A549 (cell line): ENCODE data around the gene PRSS3. TPM values are rescaled to one million over a fixed set of nuclear protein-coding genes. Genes with fewer than 3 reads are reported as not detected.

ENCODE experiments used
- ATAC-seq, 2 experiments: fragments of 200-7000 bp in 1 of 2; fragments of >200 bp in 1 of 2; cut with Nextera tagmentation in 1 of 2; cut with Tn5 transposase in 1 of 2; 3 replicates each; pipeline versions ENCODE4 v1.8.0 to v1.9.1; 2018 to 2020; ENCODE audit warnings: mild to moderate bottlenecking in 1 of 2, moderate library complexity in 1 of 2
- CTCF ChIA-PET: fragments of 300-600 bp; sonication (Branson Sonifier 250); formaldehyde crosslinking; extraction: SDS; loops from one replicate; lab custom pipeline; 2021; ENCODE audit warnings: antibody characterized with exemption, inconsistent platforms; lab: Yijun Ruan, JAX
- POLR2A ChIA-PET: fragments of 350-600 bp; formaldehyde crosslinking; extraction: SDS; loops from one replicate; lab custom pipeline; 2021; ENCODE audit warnings: antibody characterized with exemption, inconsistent platforms; lab: Yijun Ruan, JAX
- DNase-seq, 2 experiments: peaks; one replicate each; pipeline versions ENCODE4 v3.0.0 to v3.0.0-alpha.2; 2011 to 2016; ENCODE audit warnings: low read depth in 1 of 2, low spot score in 1 of 2
- FAIRE-seq: peaks from 2 replicates; lab custom pipeline; 2011; peaks lifted over from hg19 to GRCh38; lab: Jason Lieb, UNC
- H3K27ac ChIP-seq, 2 experiments: fragments of >200 bp; sonication (Bioruptor Twin); formaldehyde crosslinking; 3 replicates each; pipeline ENCODE4 v1.5.1; 2016 to 2017
- H3K4me1 ChIP-seq: fragments of >200 bp; sonication (Bioruptor Twin); formaldehyde crosslinking; 3 replicates; pipeline ENCODE4 v1.6.1; 2016
- H3K4me2 ChIP-seq: fragments of >200 bp; sonication (Bioruptor Twin); formaldehyde crosslinking; 3 replicates; pipeline ENCODE4 v1.6.1; 2016
- H3K4me3 ChIP-seq: fragments of >200 bp; sonication (Bioruptor Twin); formaldehyde crosslinking; 3 replicates; pipeline ENCODE4 v1.5.1; 2016
- H3K9me3 ChIP-seq: fragments of >200 bp; sonication (Bioruptor Twin); formaldehyde crosslinking; 3 replicates; pipeline ENCODE4 v1.6.1; 2016
- CBX8 ChIP-seq: fragments of 200-600 bp; sonication (generic); IDR thresholded peaks from 2 replicates; pipeline ENCODE4 v1.6.1; 2016
- CEBPB ChIP-seq, 2 experiments: fragments of >200 bp in 1 of 2; sonication (Bioruptor Twin) in 1 of 2; formaldehyde crosslinking in 1 of 2; IDR thresholded peaks; 2 replicates each; pipeline ENCODE4 v1.6.1; 2012 to 2016
- EHMT2 ChIP-seq: fragments of 200-600 bp; sonication (generic); IDR thresholded peaks from 2 replicates; pipeline ENCODE4 v1.6.1; 2016; ENCODE audit warnings: antibody characterized with exemption, low read depth, mild to moderate bottlenecking, moderate library complexity
- ESRRA ChIP-seq: fragments of 150-350 bp; IDR thresholded peaks from 2 replicates; pipeline ENCODE4 v1.6.1; 2014; ENCODE audit warnings: mild to moderate bottlenecking, low read length, borderline replicate concordance
- FOSB ChIP-seq: fragments of 250-450 bp; sonication (Bioruptor Pico); IDR thresholded peaks from 2 replicates; pipeline ENCODE4 v1.5.0; 2020; ENCODE audit warnings: mild to moderate bottlenecking, moderate library complexity
- FOSL2 ChIP-seq, 2 experiments: fragments of 450-650 bp in 1 of 2; fragments of >200 bp in 1 of 2; sonication (Bioruptor Twin) in 1 of 2; formaldehyde crosslinking; IDR thresholded peaks; 2 replicates each; pipeline versions ENCODE4 v1.5.0 to v1.6.1; 2016 to 2020; ENCODE audit warnings: mild to moderate bottlenecking in 1 of 2, moderate library complexity in 1 of 2
- HOXA7 ChIP-seq: fragments of 250-450 bp; sonication (Bioruptor Pico); IDR thresholded peaks from 2 replicates; pipeline ENCODE4 v1.5.0; 2020; ENCODE audit warnings: mild to moderate bottlenecking, moderate library complexity
- HOXB5 ChIP-seq: fragments of 250-450 bp; sonication (Bioruptor Pico); IDR thresholded peaks from 2 replicates; pipeline ENCODE4 v1.5.0; 2020; ENCODE audit warnings: mild to moderate bottlenecking, moderate library complexity
- JUN ChIP-seq, 2 experiments: fragments of >200 bp; sonication (Bioruptor Twin); formaldehyde crosslinking; IDR thresholded peaks; 2 replicates in 1 of 2; 3 replicates in 1 of 2; pipeline ENCODE4 v1.6.1; 2016 to 2017
- KDM1A ChIP-seq: fragments of 200-600 bp; sonication (generic); IDR thresholded peaks from 2 replicates; pipeline ENCODE4 v1.6.1; 2016; ENCODE audit warnings: low read depth, mild to moderate bottlenecking
- KDM5A ChIP-seq: fragments of 200-600 bp; sonication (generic); IDR thresholded peaks from 2 replicates; pipeline ENCODE4 v1.6.1; 2016; ENCODE audit warnings: antibody characterized with exemption, mild to moderate bottlenecking
- MYC ChIP-seq: IDR thresholded peaks from 2 replicates; pipeline ENCODE4 v1.6.1; 2012; ENCODE audit warnings: mild to moderate bottlenecking, inconsistent platforms, low read length, improper control_type of control experiment, borderline replicate concordance
- NR3C1 ChIP-seq: fragments of >200 bp; sonication (Bioruptor Twin); formaldehyde crosslinking; IDR thresholded peaks from 3 replicates; pipeline ENCODE4 v1.6.1; 2017
- PHF8 ChIP-seq: fragments of 200-600 bp; sonication (generic); IDR thresholded peaks from 2 replicates; pipeline ENCODE4 v1.6.1; 2016; ENCODE audit warnings: low read depth, mild to moderate bottlenecking, antibody characterized with exemption, moderate library complexity, borderline replicate concordance
- POLR2AphosphoS2 ChIP-seq: conservative IDR thresholded peaks from 2 replicates; pipeline ENCODE4 v1.6.1; 2012; ENCODE audit warnings: low read length, improper control_type of control experiment, inconsistent platforms
- RARB ChIP-seq: fragments of 250-450 bp; sonication (Bioruptor Pico); IDR thresholded peaks from 2 replicates; pipeline ENCODE4 v1.8.0; 2021; ENCODE audit warnings: mild to moderate bottlenecking, moderate library complexity
- RCOR1 ChIP-seq: fragments of 150-350 bp; IDR thresholded peaks from 2 replicates; pipeline ENCODE4 v1.6.1; 2014; ENCODE audit warnings: antibody characterized with exemption, low read length, low read depth
- RFX5 ChIP-seq: fragments of 450-650 bp; IDR thresholded peaks from 2 replicates; pipeline ENCODE4 v1.7.1; 2014; ENCODE audit warnings: antibody characterized with exemption, mild to moderate bottlenecking, moderate library complexity
- SREBF2 ChIP-seq: fragments of 450-650 bp; IDR thresholded peaks from 2 replicates; pipeline ENCODE4 v1.6.1; 2014; ENCODE audit warnings: mild to moderate bottlenecking, moderate library complexity
- TFCP2L1 ChIP-seq: fragments of 250-450 bp; sonication (Bioruptor Pico); IDR thresholded peaks from 2 replicates; pipeline ENCODE4 v1.5.0; 2021; ENCODE audit warnings: mild to moderate bottlenecking
- ZFP36 ChIP-seq: fragments of 450-650 bp; IDR thresholded peaks from 2 replicates; pipeline ENCODE4 v1.6.1; 2014; ENCODE audit warnings: borderline replicate concordance; ENCODE audit not compliant: partially characterized antibody
- ZNF302 ChIP-seq: fragments of 250-450 bp; sonication (Bioruptor Pico); IDR thresholded peaks from 2 replicates; pipeline ENCODE4 v1.9.0; 2021; ENCODE audit warnings: inconsistent platforms, mild to moderate bottlenecking, moderate library complexity
- WGBS: methylation state at CpG from one replicate; pipeline ENCODE4 v1.1.6; 2017; ENCODE audit errors: missing lambda C conversion rate; 5-methylcytosine and 5-hydroxymethylcytosine counted together
- polyA plus RNA-seq, 4 experiments: library from polyadenylated mRNA; depleted of rRNA in 3 of 4; stranded (reverse); fragments of >200 nt; fragmentation: RNase III in 1 of 4; extraction: RNeasy Plus Mini Kit Qiagen cat#74134 plus additional on column Dnase treatment in 1 of 4; gene quantifications; 2 replicates in 3 of 4; 3 replicates in 1 of 4; pipeline ENCODE4 v1.2.3, GENCODE V29; 2011 to 2017
- TF ChIP-seq, protein P1 (sequence below): fragments of 200-600 bp; sonication (generic); IDR thresholded peaks from 2 replicates; pipeline ENCODE4 v1.6.1; 2016; ENCODE audit warnings: antibody characterized with exemption, mild to moderate bottlenecking, moderate library complexity
- TF ChIP-seq, protein P2 (sequence below): fragments of 150-350 bp; IDR thresholded peaks from 2 replicates; pipeline ENCODE4 v1.6.1; 2014; ENCODE audit warnings: low read depth, mild to moderate bottlenecking, low read length
- TF ChIP-seq, protein P3 (sequence below): fragments of 450-650 bp; IDR thresholded peaks from 2 replicates; pipeline ENCODE4 v1.6.1; 2014; ENCODE audit warnings: antibody characterized with exemption
- TF ChIP-seq, protein P4 (sequence below): fragments of >200 bp; sonication (Bioruptor Twin); formaldehyde crosslinking; IDR thresholded peaks from 3 replicates; pipeline ENCODE4 v1.5.1; 2016
- TF ChIP-seq, protein P5 (sequence below): fragments of 250-450 bp; sonication (Bioruptor Pico); IDR thresholded peaks from 2 replicates; pipeline ENCODE4 v1.5.0; 2021; ENCODE audit warnings: mild to moderate bottlenecking, moderate library complexity, borderline replicate concordance
- TF ChIP-seq, protein P6 (sequence below): IDR thresholded peaks from 2 replicates; pipeline ENCODE4 v1.6.1; 2012

The PRSS3 gene
- polyA plus RNA-seq, 2 of the 4 experiments (the other 2 are of a cell fraction) = 2.0 to 4.0 TPM

DNA sequence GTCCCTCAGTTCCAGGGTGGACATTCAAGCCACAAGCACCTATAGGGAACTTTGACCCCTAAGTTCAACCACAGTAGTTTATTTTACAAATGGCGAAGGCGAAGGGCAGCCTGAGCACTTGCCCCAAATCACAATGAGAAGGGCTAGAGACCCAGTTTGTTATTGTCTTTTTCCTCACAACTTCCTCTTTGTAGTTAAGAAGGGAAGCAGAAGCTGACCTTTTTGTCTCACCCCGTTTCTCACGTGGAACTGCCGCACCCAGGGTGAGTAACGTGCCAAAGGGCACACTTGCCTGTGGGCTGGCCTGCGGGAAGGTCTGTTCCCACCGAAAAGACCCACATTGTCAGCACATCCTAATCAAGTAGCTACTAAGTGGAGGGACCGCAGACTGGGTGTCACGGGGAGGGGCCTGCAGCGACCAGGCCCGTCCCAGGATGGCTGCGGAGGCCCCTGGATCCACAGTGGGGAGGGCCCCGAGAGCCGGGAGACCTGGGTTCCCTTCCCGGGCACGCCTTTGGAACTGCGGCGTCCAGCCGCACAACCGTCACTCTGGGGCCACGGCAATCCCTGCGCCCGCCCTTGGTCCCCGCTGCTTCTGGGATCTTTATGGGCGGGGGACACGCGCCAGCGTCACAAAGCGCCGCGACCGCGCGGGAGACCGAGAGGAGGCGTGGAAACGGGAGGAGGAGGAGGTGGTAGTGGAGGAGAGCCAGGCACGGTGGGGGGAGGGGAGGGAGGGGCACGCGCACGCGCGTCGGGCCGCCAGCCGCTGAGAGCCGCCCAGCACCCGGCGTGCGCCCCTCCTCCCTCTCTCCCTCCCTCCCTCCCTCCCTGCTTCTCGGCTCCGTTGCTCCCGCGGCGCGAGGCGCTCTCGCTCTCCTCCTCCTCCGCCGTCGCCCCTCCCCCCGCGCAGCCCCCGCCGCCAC, 21.2 kb downstream of the PRSS3 start, which contains the start of gene UBE2R2:
TSS of gene UBE2R2 (plus strand) at position 834 of the 926 bp plus-strand sequence. CDS start 598 bp downstream, outside the sequence.
- DNase-seq = peak; percentile 95
- Histone ChIP-seq H3K9me3 (no peaks in the 10 kb centered on the region), H3K4me3 (peak within 1 kb of the TSS; percentile 81), H3K4me2 (peak within 1 kb of the TSS; percentile 98), H3K4me1 (peaks cover 55% of the 10 kb centered on the region), H3K27ac (peak within 1 kb of the TSS; percentile 99)
- ATAC-seq = peak; percentile 72 to 83
- WGBS = 11% methylated on average over 13 of the region's 66 CpGs
- no peak for FAIRE-seq
- CTCF ChIA-PET = interaction anchor here (1.1 to 4.4 kb wide), 4 partner anchors 33 to 257 kb away, joined by 3 to 90 read pairs (median 4); no protein-coding TSS in a partner anchor
- POLR2A ChIA-PET = interaction anchor here (0.5 to 1.0 kb wide), 3 partner anchors 26 to 344 kb away, joined by 3 read pairs; no protein-coding TSS in a partner anchor
- TF ChIP-seq PHF8 (no peak; the same call in 1 of the 2 replicates), CEBPB (IDR thresholded peaks at IDR 0.05) (no peak), ZNF302 (CRISPR knock-in tag) (no peak), JUN (IDR thresholded peaks at IDR 0.05) (peak; percentile 84 to 96), NR3C1 (no peak), RCOR1 (no peak), KDM1A (no peak), SREBF2 (no peak), FOSB (CRISPR knock-in tag) (peak; percentile 77), TFCP2L1 (CRISPR knock-in tag) (peak; percentile 85), RARB (peak; percentile 61; the same call in 1 of the 2 replicates), HOXA7 (CRISPR knock-in tag) (0 out of 2 replicates have a peak, but pooled peaks have one; percentile 8), CBX8 (no peak), FOSL2 (IDR thresholded peaks at IDR 0.05) (no peak), FOSL2 (CRISPR knock-in tag; IDR thresholded peaks at IDR 0.05) (peak; percentile 59), ESRRA (no peak), MYC (peak; percentile 84), HOXB5 (CRISPR knock-in tag) (no peak), KDM5A (no peak), POLR2AphosphoS2 (0 out of 2 replicates have a peak, but pooled peaks have one; percentile 61), ZFP36 (no peak), RFX5 (no peak), EHMT2 (no peak)
- TF ChIP-seq, protein P1, sequence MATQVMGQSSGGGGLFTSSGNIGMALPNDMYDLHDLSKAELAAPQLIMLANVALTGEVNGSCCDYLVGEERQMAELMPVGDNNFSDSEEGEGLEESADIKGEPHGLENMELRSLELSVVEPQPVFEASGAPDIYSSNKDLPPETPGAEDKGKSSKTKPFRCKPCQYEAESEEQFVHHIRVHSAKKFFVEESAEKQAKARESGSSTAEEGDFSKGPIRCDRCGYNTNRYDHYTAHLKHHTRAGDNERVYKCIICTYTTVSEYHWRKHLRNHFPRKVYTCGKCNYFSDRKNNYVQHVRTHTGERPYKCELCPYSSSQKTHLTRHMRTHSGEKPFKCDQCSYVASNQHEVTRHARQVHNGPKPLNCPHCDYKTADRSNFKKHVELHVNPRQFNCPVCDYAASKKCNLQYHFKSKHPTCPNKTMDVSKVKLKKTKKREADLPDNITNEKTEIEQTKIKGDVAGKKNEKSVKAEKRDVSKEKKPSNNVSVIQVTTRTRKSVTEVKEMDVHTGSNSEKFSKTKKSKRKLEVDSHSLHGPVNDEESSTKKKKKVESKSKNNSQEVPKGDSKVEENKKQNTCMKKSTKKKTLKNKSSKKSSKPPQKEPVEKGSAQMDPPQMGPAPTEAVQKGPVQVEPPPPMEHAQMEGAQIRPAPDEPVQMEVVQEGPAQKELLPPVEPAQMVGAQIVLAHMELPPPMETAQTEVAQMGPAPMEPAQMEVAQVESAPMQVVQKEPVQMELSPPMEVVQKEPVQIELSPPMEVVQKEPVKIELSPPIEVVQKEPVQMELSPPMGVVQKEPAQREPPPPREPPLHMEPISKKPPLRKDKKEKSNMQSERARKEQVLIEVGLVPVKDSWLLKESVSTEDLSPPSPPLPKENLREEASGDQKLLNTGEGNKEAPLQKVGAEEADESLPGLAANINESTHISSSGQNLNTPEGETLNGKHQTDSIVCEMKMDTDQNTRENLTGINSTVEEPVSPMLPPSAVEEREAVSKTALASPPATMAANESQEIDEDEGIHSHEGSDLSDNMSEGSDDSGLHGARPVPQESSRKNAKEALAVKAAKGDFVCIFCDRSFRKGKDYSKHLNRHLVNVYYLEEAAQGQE = no peak
- TF ChIP-seq, protein P2, sequence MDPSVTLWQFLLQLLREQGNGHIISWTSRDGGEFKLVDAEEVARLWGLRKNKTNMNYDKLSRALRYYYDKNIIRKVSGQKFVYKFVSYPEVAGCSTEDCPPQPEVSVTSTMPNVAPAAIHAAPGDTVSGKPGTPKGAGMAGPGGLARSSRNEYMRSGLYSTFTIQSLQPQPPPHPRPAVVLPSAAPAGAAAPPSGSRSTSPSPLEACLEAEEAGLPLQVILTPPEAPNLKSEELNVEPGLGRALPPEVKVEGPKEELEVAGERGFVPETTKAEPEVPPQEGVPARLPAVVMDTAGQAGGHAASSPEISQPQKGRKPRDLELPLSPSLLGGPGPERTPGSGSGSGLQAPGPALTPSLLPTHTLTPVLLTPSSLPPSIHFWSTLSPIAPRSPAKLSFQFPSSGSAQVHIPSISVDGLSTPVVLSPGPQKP = no peak
- TF ChIP-seq, protein P3, sequence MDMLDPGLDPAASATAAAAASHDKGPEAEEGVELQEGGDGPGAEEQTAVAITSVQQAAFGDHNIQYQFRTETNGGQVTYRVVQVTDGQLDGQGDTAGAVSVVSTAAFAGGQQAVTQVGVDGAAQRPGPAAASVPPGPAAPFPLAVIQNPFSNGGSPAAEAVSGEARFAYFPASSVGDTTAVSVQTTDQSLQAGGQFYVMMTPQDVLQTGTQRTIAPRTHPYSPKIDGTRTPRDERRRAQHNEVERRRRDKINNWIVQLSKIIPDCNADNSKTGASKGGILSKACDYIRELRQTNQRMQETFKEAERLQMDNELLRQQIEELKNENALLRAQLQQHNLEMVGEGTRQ = no peak; the same call in 1 of the 2 replicates
- TF ChIP-seq, protein P4, sequence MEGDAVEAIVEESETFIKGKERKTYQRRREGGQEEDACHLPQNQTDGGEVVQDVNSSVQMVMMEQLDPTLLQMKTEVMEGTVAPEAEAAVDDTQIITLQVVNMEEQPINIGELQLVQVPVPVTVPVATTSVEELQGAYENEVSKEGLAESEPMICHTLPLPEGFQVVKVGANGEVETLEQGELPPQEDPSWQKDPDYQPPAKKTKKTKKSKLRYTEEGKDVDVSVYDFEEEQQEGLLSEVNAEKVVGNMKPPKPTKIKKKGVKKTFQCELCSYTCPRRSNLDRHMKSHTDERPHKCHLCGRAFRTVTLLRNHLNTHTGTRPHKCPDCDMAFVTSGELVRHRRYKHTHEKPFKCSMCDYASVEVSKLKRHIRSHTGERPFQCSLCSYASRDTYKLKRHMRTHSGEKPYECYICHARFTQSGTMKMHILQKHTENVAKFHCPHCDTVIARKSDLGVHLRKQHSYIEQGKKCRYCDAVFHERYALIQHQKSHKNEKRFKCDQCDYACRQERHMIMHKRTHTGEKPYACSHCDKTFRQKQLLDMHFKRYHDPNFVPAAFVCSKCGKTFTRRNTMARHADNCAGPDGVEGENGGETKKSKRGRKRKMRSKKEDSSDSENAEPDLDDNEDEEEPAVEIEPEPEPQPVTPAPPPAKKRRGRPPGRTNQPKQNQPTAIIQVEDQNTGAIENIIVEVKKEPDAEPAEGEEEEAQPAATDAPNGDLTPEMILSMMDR = no peak
- TF ChIP-seq, protein P5, sequence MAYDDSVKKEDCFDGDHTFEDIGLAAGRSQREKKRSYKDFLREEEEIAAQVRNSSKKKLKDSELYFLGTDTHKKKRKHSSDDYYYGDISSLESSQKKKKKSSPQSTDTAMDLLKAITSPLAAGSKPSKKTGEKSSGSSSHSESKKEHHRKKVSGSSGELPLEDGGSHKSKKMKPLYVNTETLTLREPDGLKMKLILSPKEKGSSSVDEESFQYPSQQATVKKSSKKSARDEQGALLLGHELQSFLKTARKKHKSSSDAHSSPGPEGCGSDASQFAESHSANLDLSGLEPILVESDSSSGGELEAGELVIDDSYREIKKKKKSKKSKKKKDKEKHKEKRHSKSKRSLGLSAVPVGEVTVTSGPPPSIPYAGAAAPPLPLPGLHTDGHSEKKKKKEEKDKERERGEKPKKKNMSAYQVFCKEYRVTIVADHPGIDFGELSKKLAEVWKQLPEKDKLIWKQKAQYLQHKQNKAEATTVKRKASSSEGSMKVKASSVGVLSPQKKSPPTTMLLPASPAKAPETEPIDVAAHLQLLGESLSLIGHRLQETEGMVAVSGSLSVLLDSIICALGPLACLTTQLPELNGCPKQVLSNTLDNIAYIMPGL (CRISPR knock-in tag) = no peak
- TF ChIP-seq, protein P6, sequence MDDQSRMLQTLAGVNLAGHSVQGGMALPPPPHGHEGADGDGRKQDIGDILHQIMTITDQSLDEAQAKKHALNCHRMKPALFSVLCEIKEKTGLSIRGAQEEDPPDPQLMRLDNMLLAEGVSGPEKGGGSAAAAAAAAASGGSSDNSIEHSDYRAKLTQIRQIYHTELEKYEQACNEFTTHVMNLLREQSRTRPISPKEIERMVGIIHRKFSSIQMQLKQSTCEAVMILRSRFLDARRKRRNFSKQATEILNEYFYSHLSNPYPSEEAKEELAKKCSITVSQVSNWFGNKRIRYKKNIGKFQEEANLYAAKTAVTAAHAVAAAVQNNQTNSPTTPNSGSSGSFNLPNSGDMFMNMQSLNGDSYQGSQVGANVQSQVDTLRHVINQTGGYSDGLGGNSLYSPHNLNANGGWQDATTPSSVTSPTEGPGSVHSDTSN = peak; percentile 64; the same call in 1 of the 2 replicates
